Liver (tissue), 9 donors: ENCODE measurements around the gene RAB35. TPM values are rescaled to one million over a fixed set of nuclear protein-coding genes. Genes with fewer than 3 reads are reported as not detected.

Source experiments
- DNase-seq: peaks from one replicate; pipeline ENCODE4 v3.0.0-alpha.2; 2017; ENCODE audit warnings: low spot score
- H3K27ac ChIP-seq, 2 donors: one replicate each; pipeline ENCODE4 v1.7.0; 2013; ENCODE audit warnings: inconsistent platforms in 2 of 2, low read length in 2 of 2, control low read depth in 1 of 2, low read depth in 1 of 2, mild to moderate bottlenecking in 1 of 2
- H3K27me3 ChIP-seq, 4 donors: one replicate each; pipeline versions ENCODE4 v1.6.1 to v1.7.0; 2013; ENCODE audit warnings: low read length in 3 of 4, inconsistent platforms in 1 of 4, mild to moderate bottlenecking in 1 of 4, moderate library complexity in 1 of 4; ENCODE audit not compliant: control insufficient read depth in 4 of 4, insufficient read depth in 4 of 4
- H3K36me3 ChIP-seq, 4 donors: one replicate each; pipeline versions ENCODE4 v1.6.1 to v1.7.0; 2013; ENCODE audit warnings: low read length in 3 of 4, mild to moderate bottlenecking in 3 of 4, low read depth in 1 of 4, moderate library complexity in 1 of 4; ENCODE audit not compliant: control insufficient read depth in 4 of 4, insufficient read depth in 3 of 4
- H3K4me1 ChIP-seq, 4 donors: one replicate each; pipeline versions ENCODE4 v1.6.1 to v1.7.0; 2013; ENCODE audit warnings: low read length in 3 of 4, mild to moderate bottlenecking in 3 of 4, moderate library complexity in 1 of 4; ENCODE audit not compliant: control insufficient read depth in 4 of 4, insufficient read depth in 4 of 4
- H3K4me3 ChIP-seq, 3 donors: one replicate each; pipeline versions ENCODE4 v1.6.1 to v1.7.0; 2013; ENCODE audit warnings: low read length in 3 of 3, control low read depth in 1 of 3, low read depth in 1 of 3, mild to moderate bottlenecking in 1 of 3
- H3K9ac ChIP-seq, 2 donors: one replicate each; pipeline ENCODE4 v1.7.0; 2013; ENCODE audit warnings: low read length in 2 of 2, mild to moderate bottlenecking in 2 of 2, moderate library complexity in 2 of 2, control low read depth in 1 of 2, low read depth in 1 of 2
- H3K9me3 ChIP-seq, 4 donors: one replicate each; pipeline versions ENCODE4 v1.6.1 to v1.7.0; 2013; ENCODE audit warnings: low read length in 3 of 4; ENCODE audit not compliant: control insufficient read depth in 4 of 4
- EGR1 ChIP-seq, 2 donors: IDR thresholded peaks; 2 replicates each; pipeline ENCODE4 v1.6.1; 2016 to 2018; ENCODE audit warnings: antibody characterized with exemption in 2 of 2, low read depth in 2 of 2
- FOXA2 ChIP-seq: IDR thresholded peaks from 2 replicates; pipeline ENCODE4 v1.6.1; 2016; ENCODE audit warnings: antibody characterized with exemption
- GABPA ChIP-seq, 2 donors: IDR thresholded peaks in 1 of 2; conservative IDR thresholded peaks in 1 of 2; 2 replicates each; pipeline ENCODE4 v1.6.1; 2016; ENCODE audit warnings: antibody characterized with exemption in 2 of 2, mild to moderate bottlenecking in 1 of 2, moderate library complexity in 1 of 2
- HNF4A ChIP-seq, 2 donors: conservative IDR thresholded peaks; 2 replicates each; pipeline ENCODE4 v1.6.1; 2016; ENCODE audit warnings: antibody characterized with exemption in 2 of 2, mild to moderate bottlenecking in 2 of 2
- HNF4G ChIP-seq: IDR thresholded peaks from 2 replicates; pipeline ENCODE4 v1.6.1; 2016; ENCODE audit warnings: antibody characterized with exemption
- NR2F2 ChIP-seq: IDR thresholded peaks from 2 replicates; pipeline ENCODE4 v1.6.1; 2016; ENCODE audit warnings: antibody characterized with exemption
- REST ChIP-seq: IDR thresholded peaks from 2 replicates; pipeline ENCODE4 v1.6.1; 2016; ENCODE audit warnings: antibody characterized with exemption, mild to moderate bottlenecking
- RXRA ChIP-seq, 2 donors: IDR thresholded peaks; 2 replicates each; pipeline ENCODE4 v1.6.1; 2017 to 2018; ENCODE audit warnings: antibody characterized with exemption in 2 of 2, mild to moderate bottlenecking in 1 of 2
- SP1 ChIP-seq: IDR thresholded peaks from 2 replicates; pipeline ENCODE4 v1.6.1; 2018; ENCODE audit warnings: antibody characterized with exemption, mild to moderate bottlenecking
- TAF1 ChIP-seq: conservative IDR thresholded peaks from 2 replicates; pipeline ENCODE4 v1.6.1; 2016; ENCODE audit warnings: antibody characterized with exemption, mild to moderate bottlenecking
- YY1 ChIP-seq: IDR thresholded peaks from 2 replicates; pipeline ENCODE4 v1.6.1; 2016; ENCODE audit warnings: antibody characterized with exemption, mild to moderate bottlenecking
- WGBS: extraction: QIAGEN DNeasy Blood & Tissue Kit; methylation state at CpG from one replicate; pipeline ENCODE4 v1.1.7; 2013; 5-methylcytosine and 5-hydroxymethylcytosine counted together
- polyA plus RNA-seq, 2 donors: library from polyadenylated mRNA; stranded (reverse) in 1 of 2; unstranded in 1 of 2; fragments of 200-250 nt in 1 of 2; fragments of >200 nt in 1 of 2; fragmentation: Nextera tagmentation in 1 of 2; extraction: Ambion mirVana in 1 of 2; gene quantifications; one replicate each; pipeline versions ENCODE4 v1.2.1 to v1.2.3, GENCODE V29; 2013 to 2015
- total RNA-seq, 2 donors: library from RNA; depleted of rRNA; stranded (reverse); fragments of >200 nt; gene quantifications; one replicate each; pipeline ENCODE4 v1.2.3, GENCODE V29; 2014
- TF ChIP-seq, protein P1 (sequence below): fragments of 150-350 bp; IDR thresholded peaks from 2 replicates; pipeline ENCODE4 v1.5.1; 2017; ENCODE audit warnings: improper control_type of control experiment, low read depth, low read length; ENCODE audit not compliant: missing input control
- TF ChIP-seq, protein P2 (sequence below): IDR thresholded peaks from 2 replicates; pipeline ENCODE4 v1.6.1; 2016; ENCODE audit warnings: antibody characterized with exemption
- TF ChIP-seq, protein P3 (sequence below): IDR thresholded peaks from 2 replicates; pipeline ENCODE4 v1.6.1; 2016; ENCODE audit warnings: antibody characterized with exemption
- donor health status: healthy.
- donor health status: healthy.
- donor health status: healthy.
- donor health status: healthy.
- donor health status: healthy.

Gene RAB35
- total and polyA plus RNA-seq, 4 donors: 7.4 to 14.4 (median 10.2) TPM

- no peaks in the 10 kb centered on the region for H3K4me1 ChIP-seq
- no peak overlapping the region for H3K4me3 ChIP-seq
- no peak overlapping the region for H3K27ac ChIP-seq
- no peaks in the 10 kb centered on the region for H3K36me3 ChIP-seq
- no peak for DNase-seq
- H3K27me3 ChIP-seq: no peaks in the 10 kb centered on the region
- H3K9me3 ChIP-seq: no peaks in the 10 kb centered on the region
- no peak for TF ChIP-seq SP1
- no peak for TF ChIP-seq NR2F2
- no peak for TF ChIP-seq RXRA (IDR thresholded peaks at IDR 0.05)
- TF ChIP-seq YY1: no peak
- TF ChIP-seq GABPA (IDR thresholded peaks at IDR 0.05 in 1 of 2, conservative IDR thresholded peaks at IDR 0.05 in 1 of 2): no peak
- TF ChIP-seq, protein P1, sequence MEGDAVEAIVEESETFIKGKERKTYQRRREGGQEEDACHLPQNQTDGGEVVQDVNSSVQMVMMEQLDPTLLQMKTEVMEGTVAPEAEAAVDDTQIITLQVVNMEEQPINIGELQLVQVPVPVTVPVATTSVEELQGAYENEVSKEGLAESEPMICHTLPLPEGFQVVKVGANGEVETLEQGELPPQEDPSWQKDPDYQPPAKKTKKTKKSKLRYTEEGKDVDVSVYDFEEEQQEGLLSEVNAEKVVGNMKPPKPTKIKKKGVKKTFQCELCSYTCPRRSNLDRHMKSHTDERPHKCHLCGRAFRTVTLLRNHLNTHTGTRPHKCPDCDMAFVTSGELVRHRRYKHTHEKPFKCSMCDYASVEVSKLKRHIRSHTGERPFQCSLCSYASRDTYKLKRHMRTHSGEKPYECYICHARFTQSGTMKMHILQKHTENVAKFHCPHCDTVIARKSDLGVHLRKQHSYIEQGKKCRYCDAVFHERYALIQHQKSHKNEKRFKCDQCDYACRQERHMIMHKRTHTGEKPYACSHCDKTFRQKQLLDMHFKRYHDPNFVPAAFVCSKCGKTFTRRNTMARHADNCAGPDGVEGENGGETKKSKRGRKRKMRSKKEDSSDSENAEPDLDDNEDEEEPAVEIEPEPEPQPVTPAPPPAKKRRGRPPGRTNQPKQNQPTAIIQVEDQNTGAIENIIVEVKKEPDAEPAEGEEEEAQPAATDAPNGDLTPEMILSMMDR: no peak
- no peak overlapping the region for H3K9ac ChIP-seq
- 84% methylated on average over 5 of the region's 5 CpGs for WGBS
Measured at GRCh38 chr12:120078868-120079267, 37.7 kb downstream of the RAB35 start.

GRCh38 chr12:120077260-120077659 is 39.3 kb downstream of the RAB35 start:
- TF ChIP-seq HNF4G: no peak
- TF ChIP-seq GABPA (IDR thresholded peaks at IDR 0.05 in 1 of 2, conservative IDR thresholded peaks at IDR 0.05 in 1 of 2): no peak
- TF ChIP-seq TAF1: no peak
- no peak for TF ChIP-seq HNF4A (conservative IDR thresholded peaks at IDR 0.05)
- TF ChIP-seq, protein P2, sequence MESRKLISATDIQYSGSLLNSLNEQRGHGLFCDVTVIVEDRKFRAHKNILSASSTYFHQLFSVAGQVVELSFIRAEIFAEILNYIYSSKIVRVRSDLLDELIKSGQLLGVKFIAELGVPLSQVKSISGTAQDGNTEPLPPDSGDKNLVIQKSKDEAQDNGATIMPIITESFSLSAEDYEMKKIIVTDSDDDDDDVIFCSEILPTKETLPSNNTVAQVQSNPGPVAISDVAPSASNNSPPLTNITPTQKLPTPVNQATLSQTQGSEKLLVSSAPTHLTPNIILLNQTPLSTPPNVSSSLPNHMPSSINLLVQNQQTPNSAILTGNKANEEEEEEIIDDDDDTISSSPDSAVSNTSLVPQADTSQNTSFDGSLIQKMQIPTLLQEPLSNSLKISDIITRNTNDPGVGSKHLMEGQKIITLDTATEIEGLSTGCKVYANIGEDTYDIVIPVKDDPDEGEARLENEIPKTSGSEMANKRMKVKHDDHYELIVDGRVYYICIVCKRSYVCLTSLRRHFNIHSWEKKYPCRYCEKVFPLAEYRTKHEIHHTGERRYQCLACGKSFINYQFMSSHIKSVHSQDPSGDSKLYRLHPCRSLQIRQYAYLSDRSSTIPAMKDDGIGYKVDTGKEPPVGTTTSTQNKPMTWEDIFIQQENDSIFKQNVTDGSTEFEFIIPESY: no peak
- TF ChIP-seq, protein P3, sequence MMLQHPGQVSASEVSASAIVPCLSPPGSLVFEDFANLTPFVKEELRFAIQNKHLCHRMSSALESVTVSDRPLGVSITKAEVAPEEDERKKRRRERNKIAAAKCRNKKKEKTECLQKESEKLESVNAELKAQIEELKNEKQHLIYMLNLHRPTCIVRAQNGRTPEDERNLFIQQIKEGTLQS: no peak
- TF ChIP-seq RXRA (IDR thresholded peaks at IDR 0.05): no peak
- TF ChIP-seq EGR1 (IDR thresholded peaks at IDR 0.05; ENCODE audit: low read depth in 2 of 2): no peak
- no peak for TF ChIP-seq NR2F2
- no peak for TF ChIP-seq FOXA2
- TF ChIP-seq REST: no peak
- no peak for TF ChIP-seq YY1
- no peak overlapping the region for H3K4me3 ChIP-seq
- H3K27me3 ChIP-seq: no peaks in the 10 kb centered on the region
- no peaks in the 10 kb centered on the region for H3K4me1 ChIP-seq
- no peaks in the 10 kb centered on the region for H3K9me3 ChIP-seq
- WGBS: 96% methylated on average over 6 of the region's 6 CpGs
- no peaks in the 10 kb centered on the region for H3K36me3 ChIP-seq
- H3K27ac ChIP-seq: no peak overlapping the region
- no peak for DNase-seq
- no peak overlapping the region for H3K9ac ChIP-seq
